Stimulated activated CD8-positive, alpha-beta memory T cell treated with anti-CD3 and anti-CD28 coated beads, Interleukin-7, amount 100 ng/mL, for 1 hour (primary cell): ENCODE results near the gene KCNJ4.
"Not testable (repeated sequence)": the region's sequence is repeated elsewhere in the genome, so short reads cannot be mapped to it uniquely, and the experiment has no call there.

ENCODE experiments used
- DNase-seq, 2 donors: peaks; one replicate each; pipeline ENCODE4 v3.0.0-alpha.2; 2020; ENCODE audit warnings: low read depth in 2 of 2

KCNJ4 gene

DNA sequence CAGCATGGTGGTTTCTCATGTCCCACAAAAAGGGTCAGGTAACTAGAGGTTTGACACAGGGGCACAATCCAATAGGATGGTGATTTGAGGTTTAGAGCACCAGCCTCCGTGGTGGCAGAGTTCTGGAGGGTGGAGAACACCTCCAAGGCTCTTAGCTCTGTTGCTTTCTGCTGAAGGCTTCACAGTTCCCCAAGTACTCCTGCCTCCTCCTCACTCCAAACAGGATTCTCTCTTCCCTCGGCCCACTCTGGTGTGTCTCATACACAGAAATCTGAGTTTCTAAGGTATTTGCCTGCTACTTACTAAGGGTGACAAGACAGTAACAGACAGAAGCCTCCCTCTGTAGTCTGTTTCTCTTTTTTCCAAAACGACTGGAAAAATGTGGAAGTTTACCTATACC is 73.6 kb downstream of the KCNJ4 start:
- DNase-seq = not testable (repeated sequence)
